Hypothalamus (tissue), 51 donors: Measurements from ENCODE around the gene ANKRD23.
"Not testable (repeated sequence)": the region's sequence is repeated elsewhere in the genome, so short reads cannot be mapped to it uniquely, and the experiment has no call there.

Experiments
- DNase-seq, 51 donors: peaks; one replicate each; lab custom pipeline; 2025; lab: John Stamatoyannopoulos, UW

The ANKRD23 gene

GRCh38 chr2:96865654-96866053 lies 21.8 kb upstream of the ANKRD23 start:
- DNase-seq = no peak

- no peak for DNase-seq
Observed at GRCh38 chr2:96864343-96865091, 20.7 kb upstream of the ANKRD23 start.

- DNase-seq = no peak
Observed at GRCh38 chr2:96863575-96864342, 19.9 kb upstream of the ANKRD23 start.

- DNase-seq = not testable (repeated sequence)
Observed at GRCh38 chr2:96863056-96863455, 19.2 kb upstream of the ANKRD23 start.

GRCh38 chr2:96861074-96861473 lies 17.3 kb upstream of the ANKRD23 start:
- DNase-seq = no peak

- peak in 1 of 51 donors; percentile 19 for DNase-seq
Observed at GRCh38 chr2:96860065-96861029, 16.5 kb upstream of the ANKRD23 start.

GRCh38 chr2:96859681-96860064 lies 15.9 kb upstream of the ANKRD23 start:
- peak in 1 of 51 donors; percentile 39 for DNase-seq

- peak in 9 of 51 donors; percentile 25 to 68 (median 40) for DNase-seq
Observed at GRCh38 chr2:96859099-96859649, 15.4 kb upstream of the ANKRD23 start.

- peak; percentile 29 to 98 (median 95) for DNase-seq
Observed at GRCh38 chr2:96857667-96858372, 14.0 kb upstream of the ANKRD23 start, which contains the start of gene ANKRD39. Gene ANKRD39, minus strand, starts transcription at chr2:96858016. Its CDS starts 29 bp downstream, at chr2:96857987.

- peak in 6 of 51 donors; percentile 37 to 75 (median 55) for DNase-seq
Observed at GRCh38 chr2:96856776-96857666, 13.2 kb upstream of the ANKRD23 start.

- no peak for DNase-seq
Observed at GRCh38 chr2:96853321-96853720, 9.5 kb upstream of the ANKRD23 start.

- DNase-seq = no peak
Observed at GRCh38 chr2:96852667-96853066, 8.8 kb upstream of the ANKRD23 start.

- DNase-seq = no peak
Observed at GRCh38 chr2:96848264-96848663, 4.4 kb upstream of the ANKRD23 start.

GRCh38 chr2:96847586-96847985 lies 3.8 kb upstream of the ANKRD23 start:
- DNase-seq = no peak

GRCh38 chr2:96846825-96847224 lies 3.0 kb upstream of the ANKRD23 start:
- DNase-seq = no peak

GRCh38 chr2:96844405-96844808 lies 586 bp upstream of the ANKRD23 start:
- no peak for DNase-seq

- no peak for DNase-seq
Observed at GRCh38 chr2:96842600-96842999, 1.2 kb downstream of the ANKRD23 start.

- no peak for DNase-seq
Observed at GRCh38 chr2:96841701-96842495, 1.9 kb downstream of the ANKRD23 start.
